LNCAP (cell line): ENCODE data around the gene THSD7A.

ENCODE experiments used
- CTCF ChIP-seq: fragments of 450-650 bp; IDR thresholded peaks from 2 replicates; pipeline ENCODE4 v1.5.1; 2017; ENCODE audit warnings: mild to moderate bottlenecking

The THSD7A gene

DNA sequence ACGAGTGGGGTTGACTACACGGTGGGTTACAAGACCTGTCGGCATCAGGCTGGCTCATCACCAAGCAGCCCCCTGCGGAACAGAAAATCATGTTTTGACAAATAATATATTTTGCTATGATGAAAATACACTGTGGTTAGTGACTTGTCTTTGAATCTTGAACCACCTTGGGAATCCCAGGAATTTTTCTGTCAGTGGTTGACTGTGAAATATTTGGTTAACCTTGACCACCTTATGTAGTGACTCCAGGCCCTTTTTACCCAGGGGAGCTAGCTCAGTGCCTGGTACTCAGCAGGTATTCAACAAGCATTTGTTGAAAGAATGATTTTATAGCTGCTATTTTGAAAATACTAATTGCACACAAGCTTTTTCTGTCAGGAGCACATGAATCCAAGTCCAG, 452.4 kb downstream of the THSD7A start:
- TF ChIP-seq CTCF, result no peak

DNA sequence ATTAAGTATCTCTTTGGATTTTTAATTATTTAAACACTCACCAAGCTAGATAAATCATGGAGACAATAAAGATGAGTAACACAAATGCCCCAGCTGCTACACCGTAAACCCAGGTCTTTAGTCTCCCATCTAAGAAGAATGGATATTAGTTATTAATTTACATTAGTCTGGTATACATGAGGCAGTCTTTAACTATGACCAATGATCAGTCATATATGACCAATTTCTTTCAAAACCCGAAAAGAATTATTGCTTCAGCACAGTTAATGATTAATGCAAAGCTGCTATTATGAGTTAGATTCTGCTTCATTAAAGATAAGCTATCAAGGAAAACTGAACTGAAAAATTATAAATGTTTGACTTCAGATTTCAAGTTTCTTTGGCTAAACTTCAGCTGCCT, 455.5 kb downstream of the THSD7A start:
- TF ChIP-seq CTCF, result no peak

DNA sequence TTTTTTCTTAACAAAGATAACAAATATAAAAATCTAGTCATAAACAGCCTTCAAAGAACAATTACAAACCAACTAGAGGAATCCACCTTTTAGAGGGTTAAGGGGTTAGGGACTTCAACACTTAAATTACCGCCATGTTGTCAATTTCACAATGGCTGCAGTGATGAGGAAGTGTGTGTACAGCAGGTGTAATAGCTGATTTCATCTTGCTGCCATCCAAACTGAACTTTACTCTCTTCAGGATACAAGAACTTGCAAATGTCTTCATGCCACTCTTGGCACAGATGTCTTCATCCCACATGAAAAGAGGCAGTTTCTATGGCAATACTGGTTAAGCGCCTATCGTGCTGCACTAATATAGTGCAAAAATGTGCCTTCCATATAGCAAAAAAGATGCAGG, 457.4 kb downstream of the THSD7A start:
- no peak for TF ChIP-seq CTCF

DNA sequence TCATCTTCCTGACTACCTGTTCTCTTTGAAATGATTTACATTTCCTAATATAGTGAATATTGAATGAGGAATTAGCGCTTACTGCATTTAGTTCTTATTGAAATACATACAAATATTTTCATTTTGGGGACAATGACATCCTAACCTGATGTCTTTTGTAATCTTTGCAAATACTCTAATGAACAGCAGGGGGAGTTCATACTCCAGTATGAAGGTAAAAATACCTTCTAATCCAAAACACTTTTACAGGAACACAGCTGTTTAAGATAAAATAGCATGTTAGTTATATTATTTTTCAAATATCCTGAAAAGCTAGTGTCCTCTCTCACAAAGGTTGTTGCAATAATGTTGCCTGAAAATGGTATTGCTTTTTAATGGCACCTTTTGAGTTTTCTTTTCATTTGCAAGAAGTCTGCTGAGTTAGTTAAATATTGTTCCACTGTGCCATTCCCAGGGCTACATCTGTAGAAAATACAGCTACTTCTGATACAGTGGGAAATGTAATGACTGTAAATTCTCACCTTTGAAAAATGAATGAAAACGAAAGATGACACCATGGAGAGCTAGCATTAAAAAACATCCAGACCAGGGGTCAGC, 458.4 kb downstream of the THSD7A start:
- TF ChIP-seq CTCF, result peak; percentile 78

DNA sequence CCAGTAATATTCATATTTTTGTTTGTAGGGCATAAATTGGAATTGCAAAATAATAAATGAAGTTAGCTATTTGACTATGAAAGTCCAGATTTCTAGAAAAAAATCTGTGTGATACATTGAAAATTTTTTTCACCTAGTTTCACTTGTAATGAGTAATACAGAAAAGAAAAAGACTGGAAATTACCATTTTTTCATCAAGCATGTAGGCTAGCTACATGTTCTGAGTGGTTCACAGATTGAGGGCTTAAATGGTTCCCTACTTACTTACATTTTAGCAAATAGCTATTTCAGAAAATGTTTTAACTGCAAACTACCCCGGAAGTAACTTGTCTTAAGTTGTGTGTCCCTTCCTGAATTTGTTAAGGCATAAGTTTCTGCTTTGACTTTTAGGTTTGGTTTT, 462.3 kb downstream of the THSD7A start:
- TF ChIP-seq CTCF, result no peak

DNA sequence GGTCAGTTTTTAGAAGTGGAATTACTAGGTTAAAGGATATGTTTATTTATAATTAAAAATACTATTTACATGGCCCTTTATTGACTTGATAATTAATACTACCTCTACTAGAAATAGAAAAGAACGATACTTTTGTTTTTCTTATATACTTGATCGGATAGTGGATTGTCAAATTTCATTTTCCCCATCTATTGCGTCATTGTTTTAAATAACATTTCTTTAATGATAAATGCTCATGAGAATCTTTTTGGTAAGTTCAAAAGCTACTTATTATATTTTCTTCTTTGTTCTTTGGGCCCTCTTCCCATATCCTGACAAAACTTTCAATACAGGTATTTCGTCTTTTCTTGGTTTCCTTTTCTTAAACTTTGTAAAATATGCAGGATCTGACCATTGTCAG, 465.9 kb downstream of the THSD7A start:
- TF ChIP-seq CTCF, result no peak

GRCh38 chr7:11358637-11359036, 473.4 kb downstream of the THSD7A start:
- TF ChIP-seq CTCF, result no peak

DNA sequence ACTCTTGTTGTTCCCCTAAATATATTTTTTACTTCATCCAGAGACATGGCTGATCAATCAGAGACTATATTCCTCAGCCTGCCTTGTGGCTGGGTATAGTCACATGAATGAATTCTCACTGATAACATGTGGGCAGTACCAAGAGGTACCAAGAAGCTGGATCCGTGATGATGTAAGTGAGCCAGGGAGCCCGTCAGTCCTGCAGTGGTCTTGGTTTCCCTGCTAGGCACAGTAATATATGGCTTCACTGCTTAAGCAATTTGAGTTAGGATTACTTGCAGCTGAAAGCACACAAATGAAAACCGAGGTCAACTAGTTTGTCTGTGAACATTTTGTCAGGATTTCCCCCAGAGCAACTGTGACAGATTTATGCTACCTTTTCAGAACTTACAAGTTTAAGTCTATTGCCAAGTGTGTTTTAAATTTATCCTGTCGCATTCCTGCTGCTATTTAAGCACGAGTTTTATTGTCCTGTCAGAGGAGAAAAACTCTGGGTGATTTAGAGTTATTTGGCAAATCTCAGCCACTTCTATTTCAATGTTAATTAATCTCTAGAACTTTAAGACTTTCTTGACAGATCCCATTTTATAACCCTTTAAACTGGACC, 476.5 kb downstream of the THSD7A start:
- TF ChIP-seq CTCF, result no peak
